ENCODE results near the gene SOS2. TPM values are rescaled to one million over a fixed set of nuclear protein-coding genes. Genes with fewer than 3 reads are reported as not detected.

SOS2 gene
- total RNA-seq, 1 donor from 2014 or later: 38.8 TPM

GRCh38 chr14:50117456-50117855, 113.9 kb downstream of the SOS2 start:
- Histone ChIP-seq H3K27ac (no peak overlapping the region), H3K27me3 (ENCODE audit: low read depth) (no peaks in the 10 kb centered on the region), H3K4me1 (peaks cover 16% of the 10 kb centered on the region), H3K36me3 (peaks cover 34% of the 10 kb centered on the region), H3K9me3 (no peaks in the 10 kb centered on the region), H3K4me3 (no peak overlapping the region)
- no peak for TF ChIP-seq CTCF (IDR thresholded peaks at IDR 0.05)
- intact Hi-C loops (cut with DNase I): no loop called here
- ATAC-seq: no peak
- no peak for DNase-seq

- Histone ChIP-seq H3K9me3 (no peaks in the 10 kb centered on the region), H3K4me3 (peak overlapping the region; percentile 70), H3K27ac (peak overlapping the region; percentile 85), H3K36me3 (peaks cover 39% of the 10 kb centered on the region), H3K27me3 (ENCODE audit: low read depth) (no peaks in the 10 kb centered on the region), H3K4me1 (peaks cover 16% of the 10 kb centered on the region)
- intact Hi-C loops (cut with DNase I): no loop called here
- ATAC-seq (no peak), DNase-seq (no peak)
- TF ChIP-seq CTCF (IDR thresholded peaks at IDR 0.05): no peak
These were observed 114.4 kb downstream of the SOS2 start for GRCh38 chr14:50116966-50117365.

GRCh38 chr14:50116181-50116956, 115.0 kb downstream of the SOS2 start, which contains the start of gene VCPKMT:
TSS of gene VCPKMT (minus strand) at chr14:50116572. CDS start at chr14:50116552, 20 bp downstream.
- peak; percentile 97 for DNase-seq
- Histone ChIP-seq H3K4me3 (peak within 1 kb of the TSS; percentile 70), H3K4me1 (peaks cover 16% of the 10 kb centered on the region), H3K27me3 (ENCODE audit: low read depth) (no peaks in the 10 kb centered on the region), H3K36me3 (peaks cover 45% of the 10 kb centered on the region), H3K9me3 (no peaks in the 10 kb centered on the region), H3K27ac (peak within 1 kb of the TSS; percentile 85)
- peak; percentile 100 for ATAC-seq
- intact Hi-C loops (cut with DNase I): no loop called here
- TF ChIP-seq CTCF (IDR thresholded peaks at IDR 0.05): no peak

- Histone ChIP-seq H3K4me3 (no peak overlapping the region), H3K4me1 (peaks cover 16% of the 10 kb centered on the region), H3K36me3 (peaks cover 67% of the 10 kb centered on the region), H3K9me3 (no peaks in the 10 kb centered on the region), H3K27me3 (ENCODE audit: low read depth) (no peaks in the 10 kb centered on the region), H3K27ac (no peak overlapping the region)
- no peak for DNase-seq
- ATAC-seq: no peak
- no peak for TF ChIP-seq CTCF (IDR thresholded peaks at IDR 0.05)
- intact Hi-C loops (cut with DNase I): no loop called here
These were observed 117.9 kb downstream of the SOS2 start for GRCh38 chr14:50113381-50114035.

GRCh38 chr14:50110323-50111037, 120.9 kb downstream of the SOS2 start:
- DNase-seq (no peak), ATAC-seq (no peak)
- H3K27ac ChIP-seq: no peak overlapping the region
- peaks cover 4% of the 10 kb centered on the region for H3K4me1 ChIP-seq
- no peak overlapping the region for H3K4me3 ChIP-seq
- peaks cover 68% of the 10 kb centered on the region for H3K36me3 ChIP-seq
- TF ChIP-seq CTCF (IDR thresholded peaks at IDR 0.05): no peak
- intact Hi-C loops (cut with DNase I): no loop called here
- no peaks in the 10 kb centered on the region for H3K9me3 ChIP-seq
- no peaks in the 10 kb centered on the region for H3K27me3 ChIP-seq (ENCODE audit: low read depth)
